H1 (cell line): ENCODE results near the gene PDHB.

Experiments used
- CBX8 ChIP-seq: fragments of 300-800, 300-1000 bp; sonication (generic); IDR thresholded peaks from 2 replicates; pipeline ENCODE4 v1.7.1; 2016; ENCODE audit warnings: low read depth, low read length, borderline replicate concordance
- CHD1 ChIP-seq: IDR thresholded peaks from 2 replicates; pipeline ENCODE4 v1.6.1; 2012; ENCODE audit warnings: low read depth, low read length, improper control_type of control experiment
- CTCF ChIP-seq, 3 experiments: IDR thresholded peaks; 1 replicate in 2 of 3; 2 replicates in 1 of 3; pipeline versions ENCODE4 v1.5.1 to v1.6.1; 2011; ENCODE audit warnings: low read length in 3 of 3, mild to moderate bottlenecking in 3 of 3, inconsistent platforms in 2 of 3, low read depth in 1 of 3, moderate library complexity in 1 of 3; ENCODE audit not compliant: insufficient read depth in 1 of 3; ENCODE audit errors: control extremely low read depth in 1 of 3
- EGR1 ChIP-seq: IDR thresholded peaks from 2 replicates; pipeline ENCODE4 v1.6.1; 2011; ENCODE audit warnings: low read depth, low read length, borderline replicate concordance
- GABPA ChIP-seq: IDR thresholded peaks from 2 replicates; pipeline ENCODE4 v1.6.1; 2011; ENCODE audit warnings: mild to moderate bottlenecking, low read length, moderate library complexity, borderline replicate concordance; ENCODE audit not compliant: insufficient read depth
- POLR2A ChIP-seq, 2 experiments: IDR thresholded peaks; 1 replicate in 1 of 2; 2 replicates in 1 of 2; pipeline ENCODE4 v1.6.1; 2011; ENCODE audit warnings: low read depth in 2 of 2, low read length in 2 of 2, mild to moderate bottlenecking in 2 of 2; ENCODE audit errors: control extremely low read depth in 1 of 2
- POLR2AphosphoS5 ChIP-seq: IDR thresholded peaks from 2 replicates; pipeline ENCODE4 v1.6.1; 2011; ENCODE audit warnings: low read depth, low read length
- YY1 ChIP-seq: IDR thresholded peaks from 2 replicates; pipeline ENCODE4 v1.6.1; 2011; ENCODE audit warnings: low read depth, mild to moderate bottlenecking, low read length
- TF ChIP-seq, protein P1 (sequence below): IDR thresholded peaks from 2 replicates; pipeline ENCODE4 v1.6.1; 2011; ENCODE audit warnings: low read length, improper control_type of control experiment

DNA sequence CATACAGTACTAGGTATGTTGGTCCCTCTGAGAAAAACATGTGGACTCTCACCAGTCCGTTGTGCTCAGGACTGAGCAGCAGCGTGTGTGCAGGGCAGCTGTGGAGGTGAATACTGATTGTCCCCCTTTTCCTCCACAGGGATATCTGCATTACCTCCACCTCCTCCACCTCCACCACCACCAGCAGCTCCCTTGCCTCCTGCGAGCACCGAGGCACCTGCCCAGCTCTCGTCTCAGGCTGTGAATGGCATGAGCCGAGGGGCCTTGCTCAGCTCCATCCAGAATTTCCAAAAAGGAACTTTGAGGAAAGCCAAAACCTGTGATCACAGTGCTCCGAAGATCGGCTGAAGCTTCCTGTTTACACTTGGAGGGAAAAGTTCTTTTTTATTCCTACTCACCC is 9.0 kb downstream of the PDHB start:
- no peak for TF ChIP-seq CTCF (IDR thresholded peaks at IDR 0.05; ENCODE audit: control extremely low read depth in 1 of 3, insufficient read depth in 1 of 3, low read depth in 1 of 3, low read length in 3 of 3)
- TF ChIP-seq CBX8, result no peak
- TF ChIP-seq, protein P1, sequence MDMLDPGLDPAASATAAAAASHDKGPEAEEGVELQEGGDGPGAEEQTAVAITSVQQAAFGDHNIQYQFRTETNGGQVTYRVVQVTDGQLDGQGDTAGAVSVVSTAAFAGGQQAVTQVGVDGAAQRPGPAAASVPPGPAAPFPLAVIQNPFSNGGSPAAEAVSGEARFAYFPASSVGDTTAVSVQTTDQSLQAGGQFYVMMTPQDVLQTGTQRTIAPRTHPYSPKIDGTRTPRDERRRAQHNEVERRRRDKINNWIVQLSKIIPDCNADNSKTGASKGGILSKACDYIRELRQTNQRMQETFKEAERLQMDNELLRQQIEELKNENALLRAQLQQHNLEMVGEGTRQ, result no peak
- peak in 1 of 2 experiments; percentile 44; a peak in 2 of 3 replicates for TF ChIP-seq POLR2A (IDR thresholded peaks at IDR 0.05; ENCODE audit: control extremely low read depth in 1 of 2, low read depth in 2 of 2, low read length in 2 of 2)
- no peak; the same call in 1 of the 2 replicates for TF ChIP-seq POLR2AphosphoS5
- no peak for TF ChIP-seq GABPA
- no peak for TF ChIP-seq YY1
- TF ChIP-seq EGR1, result no peak
- TF ChIP-seq CHD1, result no peak
